Measurements from ENCODE around the gene MGLL. TPM values are rescaled to one million over a fixed set of nuclear protein-coding genes. Genes with fewer than 3 reads are reported as not detected.

The MGLL gene
- total RNA-seq, 1 donor from 2014 or later, result 11.3 TPM

DNA sequence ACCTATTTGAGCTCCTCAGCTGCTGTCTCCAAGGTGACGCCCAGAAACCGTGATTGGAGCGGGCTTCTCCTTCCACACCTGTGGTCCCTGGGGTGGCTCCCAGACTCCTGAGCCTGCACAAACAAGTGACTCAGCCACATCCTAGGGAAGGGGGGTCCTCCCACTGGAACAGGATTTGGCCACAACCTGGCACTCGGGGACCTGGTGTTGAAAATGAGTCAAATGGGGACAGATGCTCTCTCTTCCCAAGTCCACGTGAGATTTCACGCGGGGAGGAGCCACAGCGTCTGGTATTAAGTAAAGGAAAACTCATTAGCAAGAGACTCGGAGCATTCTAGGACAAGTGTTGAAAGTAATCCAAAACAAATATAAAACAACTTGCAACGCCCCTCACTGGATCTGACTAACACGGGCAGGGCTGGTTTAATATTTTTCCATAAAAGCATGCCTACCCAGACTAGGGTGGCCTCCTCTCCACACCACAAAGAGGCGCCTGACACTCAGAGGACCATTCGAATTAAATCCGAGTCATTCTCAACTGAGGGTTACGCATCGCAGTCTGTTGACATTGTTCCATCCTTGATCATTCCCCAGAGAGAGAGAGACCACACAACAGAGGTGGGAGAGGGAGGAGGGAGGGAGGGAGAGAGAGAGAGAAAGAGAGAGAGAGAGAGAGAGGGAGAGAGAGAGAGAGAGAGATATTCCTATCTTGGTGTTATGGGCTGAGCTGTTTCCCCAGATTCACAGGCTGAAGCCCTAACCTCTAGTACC lies 74.4 kb downstream of the MGLL start:
- no peaks in the 10 kb centered on the region for H3K9me3 Mint-ChIP-seq
- H3K27me3 Mint-ChIP-seq (ENCODE audit: low read depth), result no peaks in the 10 kb centered on the region
- no peak overlapping the region for H3K4me3 Mint-ChIP-seq
- TF ChIP-seq, protein P1, sequence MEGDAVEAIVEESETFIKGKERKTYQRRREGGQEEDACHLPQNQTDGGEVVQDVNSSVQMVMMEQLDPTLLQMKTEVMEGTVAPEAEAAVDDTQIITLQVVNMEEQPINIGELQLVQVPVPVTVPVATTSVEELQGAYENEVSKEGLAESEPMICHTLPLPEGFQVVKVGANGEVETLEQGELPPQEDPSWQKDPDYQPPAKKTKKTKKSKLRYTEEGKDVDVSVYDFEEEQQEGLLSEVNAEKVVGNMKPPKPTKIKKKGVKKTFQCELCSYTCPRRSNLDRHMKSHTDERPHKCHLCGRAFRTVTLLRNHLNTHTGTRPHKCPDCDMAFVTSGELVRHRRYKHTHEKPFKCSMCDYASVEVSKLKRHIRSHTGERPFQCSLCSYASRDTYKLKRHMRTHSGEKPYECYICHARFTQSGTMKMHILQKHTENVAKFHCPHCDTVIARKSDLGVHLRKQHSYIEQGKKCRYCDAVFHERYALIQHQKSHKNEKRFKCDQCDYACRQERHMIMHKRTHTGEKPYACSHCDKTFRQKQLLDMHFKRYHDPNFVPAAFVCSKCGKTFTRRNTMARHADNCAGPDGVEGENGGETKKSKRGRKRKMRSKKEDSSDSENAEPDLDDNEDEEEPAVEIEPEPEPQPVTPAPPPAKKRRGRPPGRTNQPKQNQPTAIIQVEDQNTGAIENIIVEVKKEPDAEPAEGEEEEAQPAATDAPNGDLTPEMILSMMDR (conservative IDR thresholded peaks at IDR 0.05), result no peak
- peak overlapping the region; percentile 16 for H3K27ac Mint-ChIP-seq (ENCODE audit: unreplicated experiment)
- no peak for DNase-seq (ENCODE audit: low read depth, low spot score)
- peaks cover 45% of the 10 kb centered on the region for H3K4me1 Mint-ChIP-seq
- H3K36me3 Mint-ChIP-seq (ENCODE audit: low read depth), result no peaks in the 10 kb centered on the region

DNA sequence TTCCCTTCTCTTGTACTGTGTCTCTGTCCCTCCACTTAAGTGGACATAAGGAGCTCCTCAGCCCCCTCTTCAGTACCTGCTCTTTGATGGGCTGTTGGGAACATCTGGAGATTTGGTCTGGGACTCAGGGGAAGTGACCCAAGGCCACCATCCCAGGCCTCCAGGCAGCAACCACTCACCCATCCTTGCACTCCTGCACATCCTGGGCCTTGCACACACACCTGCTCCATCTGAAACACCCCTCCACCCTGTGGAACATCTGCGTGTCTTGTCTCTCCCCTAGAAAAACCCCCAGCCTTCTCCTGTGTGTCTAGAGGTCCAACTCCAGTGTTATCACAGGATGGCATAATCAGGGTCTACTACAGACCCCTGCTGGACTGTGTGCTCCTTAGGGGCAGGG lies 75.2 kb downstream of the MGLL start:
- no peaks in the 10 kb centered on the region for H3K27me3 Mint-ChIP-seq (ENCODE audit: low read depth)
- H3K4me1 Mint-ChIP-seq, result peaks cover 45% of the 10 kb centered on the region
- no peak for DNase-seq (ENCODE audit: low read depth, low spot score)
- H3K4me3 Mint-ChIP-seq, result no peak overlapping the region
- no peaks in the 10 kb centered on the region for H3K36me3 Mint-ChIP-seq (ENCODE audit: low read depth)
- no peaks in the 10 kb centered on the region for H3K9me3 Mint-ChIP-seq
- TF ChIP-seq, protein P1 (conservative IDR thresholded peaks at IDR 0.05), result no peak
- H3K27ac Mint-ChIP-seq (ENCODE audit: unreplicated experiment), result no peak overlapping the region

DNA sequence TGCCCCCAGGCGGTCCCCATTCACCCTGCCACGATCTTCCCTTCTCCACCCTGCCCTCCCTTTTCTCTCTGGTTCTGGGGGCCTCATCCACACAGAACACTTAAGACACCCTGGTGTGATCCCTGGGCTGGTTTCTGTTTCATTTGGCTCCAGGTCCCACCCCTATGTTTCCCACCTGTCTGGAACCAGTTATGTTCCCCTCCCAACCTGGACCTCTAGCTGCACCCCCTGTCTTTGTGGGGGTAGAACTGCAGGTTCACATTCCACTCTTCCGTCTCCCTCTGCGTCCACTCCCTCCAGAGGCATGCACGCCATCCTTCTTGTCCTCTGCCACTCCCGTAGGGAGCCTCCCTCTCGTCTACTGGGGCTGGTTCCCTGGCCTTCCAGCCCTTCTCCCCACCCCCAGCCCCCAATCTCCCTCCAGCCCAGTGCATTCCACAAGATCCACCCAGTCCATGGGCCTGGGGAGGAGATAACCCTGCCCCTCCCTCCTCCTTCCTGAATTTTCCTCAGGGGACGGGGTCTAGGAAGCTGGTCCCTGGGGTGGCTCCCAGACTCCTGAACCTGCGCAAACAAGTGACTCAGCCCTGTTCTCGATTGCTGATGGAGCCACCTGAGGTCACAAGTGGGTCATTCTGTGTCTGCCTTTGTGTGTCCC lies 75.8 kb downstream of the MGLL start:
- Mint-ChIP-seq H3K36me3 (ENCODE audit: low read depth) (no peaks in the 10 kb centered on the region), H3K9me3 (no peaks in the 10 kb centered on the region), H3K4me3 (no peak overlapping the region), H3K4me1 (peaks cover 45% of the 10 kb centered on the region), H3K27ac (ENCODE audit: unreplicated experiment) (peak overlapping the region; percentile 11), H3K27me3 (ENCODE audit: low read depth) (no peaks in the 10 kb centered on the region)
- TF ChIP-seq, protein P1 (conservative IDR thresholded peaks at IDR 0.05), result no peak
- no peak for DNase-seq (ENCODE audit: low read depth, low spot score)

DNA sequence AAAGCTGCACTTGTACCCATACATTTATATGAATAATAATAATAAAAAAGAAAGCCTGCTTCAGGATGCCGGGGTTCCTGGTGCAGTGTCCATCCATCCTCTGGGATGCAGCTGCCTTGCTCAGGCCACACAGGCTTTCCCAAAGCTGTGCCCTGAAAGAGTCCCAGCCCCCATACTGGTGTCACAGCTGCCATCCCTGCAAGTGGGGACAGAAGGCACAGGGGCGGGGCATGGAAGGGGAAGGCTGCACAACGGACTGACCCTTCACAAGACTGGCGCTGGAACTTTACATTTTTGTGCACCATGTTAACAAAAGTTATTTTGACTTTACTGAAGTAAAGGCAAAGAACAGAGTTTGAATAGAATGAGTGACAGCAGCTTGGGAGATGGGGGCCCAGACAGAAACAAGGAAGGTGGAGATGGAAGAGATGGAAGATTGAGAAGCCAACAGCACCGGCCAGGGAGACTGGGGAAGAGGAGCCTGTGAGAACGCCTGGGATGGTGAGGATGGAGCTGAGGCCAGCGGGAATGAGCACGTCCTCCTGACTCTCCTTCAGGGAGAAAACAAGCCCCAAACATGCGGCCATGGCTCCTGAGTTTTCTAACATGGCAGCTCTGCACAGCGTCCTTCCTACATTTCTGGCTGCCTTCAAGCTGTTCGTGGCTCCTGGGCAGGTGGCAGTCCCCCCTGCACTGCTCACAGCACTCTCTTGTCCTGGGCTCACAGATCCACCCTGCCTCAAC lies 76.5 kb downstream of the MGLL start:
- Mint-ChIP-seq H3K27ac (ENCODE audit: unreplicated experiment) (no peak overlapping the region), H3K9me3 (no peaks in the 10 kb centered on the region)

DNA sequence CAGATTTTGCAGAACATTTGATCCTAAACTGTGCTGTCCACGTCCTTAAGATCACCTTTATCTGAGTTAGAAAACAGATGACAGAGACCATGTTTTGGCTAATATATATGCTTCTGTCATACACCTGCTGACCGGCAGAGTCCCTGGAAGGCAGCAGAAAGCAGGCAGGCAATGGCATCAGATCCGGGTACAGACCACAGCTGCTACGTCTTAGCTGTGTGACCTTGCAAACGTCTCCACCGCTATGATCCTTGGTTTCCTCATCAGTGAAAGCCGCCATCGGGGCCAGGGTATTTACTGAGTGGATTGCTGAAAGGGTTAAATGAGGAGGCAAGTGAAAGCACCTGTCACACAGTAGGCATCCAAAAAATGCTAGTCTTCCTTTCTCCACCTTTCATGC lies 77.4 kb downstream of the MGLL start:
- no peak overlapping the region for H3K27ac Mint-ChIP-seq (ENCODE audit: unreplicated experiment)
- TF ChIP-seq, protein P1 (conservative IDR thresholded peaks at IDR 0.05), result no peak
- peaks cover 36% of the 10 kb centered on the region for H3K4me1 Mint-ChIP-seq
- DNase-seq (ENCODE audit: low read depth, low spot score), result no peak
- H3K9me3 Mint-ChIP-seq, result no peaks in the 10 kb centered on the region
- no peaks in the 10 kb centered on the region for H3K27me3 Mint-ChIP-seq (ENCODE audit: low read depth)
- H3K4me3 Mint-ChIP-seq, result no peak overlapping the region
- no peaks in the 10 kb centered on the region for H3K36me3 Mint-ChIP-seq (ENCODE audit: low read depth)

More for the DNA sequence above, 76.5 kb downstream of the MGLL start:
- TF ChIP-seq, protein P1 (conservative IDR thresholded peaks at IDR 0.05), result no peak
- Mint-ChIP-seq H3K27me3 (ENCODE audit: low read depth) (no peaks in the 10 kb centered on the region), H3K4me1 (peaks cover 41% of the 10 kb centered on the region), H3K36me3 (ENCODE audit: low read depth) (no peaks in the 10 kb centered on the region), H3K4me3 (no peak overlapping the region)
- no peak for DNase-seq (ENCODE audit: low read depth, low spot score)
